Liver (tissue), 3 donors: ENCODE data around the gene MAD2L1.

Experiments used
- EGR1 ChIP-seq, 2 donors: IDR thresholded peaks; 2 replicates each; pipeline ENCODE4 v1.6.1; 2016 to 2018; ENCODE audit warnings: antibody characterized with exemption in 2 of 2, low read depth in 2 of 2
- GABPA ChIP-seq, 2 donors: IDR thresholded peaks in 1 of 2; conservative IDR thresholded peaks in 1 of 2; 2 replicates each; pipeline ENCODE4 v1.6.1; 2016; ENCODE audit warnings: antibody characterized with exemption in 2 of 2, mild to moderate bottlenecking in 1 of 2, moderate library complexity in 1 of 2
- HNF4G ChIP-seq: IDR thresholded peaks from 2 replicates; pipeline ENCODE4 v1.6.1; 2016; ENCODE audit warnings: antibody characterized with exemption
- MAX ChIP-seq: IDR thresholded peaks from 2 replicates; pipeline ENCODE4 v1.6.1; 2016; ENCODE audit warnings: antibody characterized with exemption
- RAD21 ChIP-seq, 2 donors: IDR thresholded peaks; 2 replicates each; pipeline ENCODE4 v1.6.1; 2016; ENCODE audit warnings: antibody characterized with exemption in 2 of 2, mild to moderate bottlenecking in 2 of 2
- RXRA ChIP-seq, 2 donors: IDR thresholded peaks; 2 replicates each; pipeline ENCODE4 v1.6.1; 2017 to 2018; ENCODE audit warnings: antibody characterized with exemption in 2 of 2, mild to moderate bottlenecking in 1 of 2
- SP1 ChIP-seq: IDR thresholded peaks from 2 replicates; pipeline ENCODE4 v1.6.1; 2018; ENCODE audit warnings: antibody characterized with exemption, mild to moderate bottlenecking
- TAF1 ChIP-seq: conservative IDR thresholded peaks from 2 replicates; pipeline ENCODE4 v1.6.1; 2016; ENCODE audit warnings: antibody characterized with exemption, mild to moderate bottlenecking
- YY1 ChIP-seq: IDR thresholded peaks from 2 replicates; pipeline ENCODE4 v1.6.1; 2016; ENCODE audit warnings: antibody characterized with exemption, mild to moderate bottlenecking
- TF ChIP-seq, protein P1 (sequence below): fragments of 150-350 bp; IDR thresholded peaks from 2 replicates; pipeline ENCODE4 v1.5.1; 2017; ENCODE audit warnings: improper control_type of control experiment, low read depth, low read length; ENCODE audit not compliant: missing input control
- donor health status: healthy.
- donor health status: healthy.

- TF ChIP-seq RXRA (IDR thresholded peaks at IDR 0.05) (no peak), GABPA (IDR thresholded peaks at IDR 0.05 in 1 of 2, conservative IDR thresholded peaks at IDR 0.05 in 1 of 2) (no peak), HNF4G (no peak), RAD21 (IDR thresholded peaks at IDR 0.05) (peak; percentile 93 to 98), MAX (no peak), TAF1 (no peak), SP1 (no peak), YY1 (no peak), EGR1 (IDR thresholded peaks at IDR 0.05; ENCODE audit: low read depth in 2 of 2) (no peak)
- TF ChIP-seq, protein P1, sequence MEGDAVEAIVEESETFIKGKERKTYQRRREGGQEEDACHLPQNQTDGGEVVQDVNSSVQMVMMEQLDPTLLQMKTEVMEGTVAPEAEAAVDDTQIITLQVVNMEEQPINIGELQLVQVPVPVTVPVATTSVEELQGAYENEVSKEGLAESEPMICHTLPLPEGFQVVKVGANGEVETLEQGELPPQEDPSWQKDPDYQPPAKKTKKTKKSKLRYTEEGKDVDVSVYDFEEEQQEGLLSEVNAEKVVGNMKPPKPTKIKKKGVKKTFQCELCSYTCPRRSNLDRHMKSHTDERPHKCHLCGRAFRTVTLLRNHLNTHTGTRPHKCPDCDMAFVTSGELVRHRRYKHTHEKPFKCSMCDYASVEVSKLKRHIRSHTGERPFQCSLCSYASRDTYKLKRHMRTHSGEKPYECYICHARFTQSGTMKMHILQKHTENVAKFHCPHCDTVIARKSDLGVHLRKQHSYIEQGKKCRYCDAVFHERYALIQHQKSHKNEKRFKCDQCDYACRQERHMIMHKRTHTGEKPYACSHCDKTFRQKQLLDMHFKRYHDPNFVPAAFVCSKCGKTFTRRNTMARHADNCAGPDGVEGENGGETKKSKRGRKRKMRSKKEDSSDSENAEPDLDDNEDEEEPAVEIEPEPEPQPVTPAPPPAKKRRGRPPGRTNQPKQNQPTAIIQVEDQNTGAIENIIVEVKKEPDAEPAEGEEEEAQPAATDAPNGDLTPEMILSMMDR, result peak; percentile 78
Observed at GRCh38 chr4:120049732-120050494, 16.7 kb downstream of the MAD2L1 start.
